ENCODE results near the gene PRCP.

DNA sequence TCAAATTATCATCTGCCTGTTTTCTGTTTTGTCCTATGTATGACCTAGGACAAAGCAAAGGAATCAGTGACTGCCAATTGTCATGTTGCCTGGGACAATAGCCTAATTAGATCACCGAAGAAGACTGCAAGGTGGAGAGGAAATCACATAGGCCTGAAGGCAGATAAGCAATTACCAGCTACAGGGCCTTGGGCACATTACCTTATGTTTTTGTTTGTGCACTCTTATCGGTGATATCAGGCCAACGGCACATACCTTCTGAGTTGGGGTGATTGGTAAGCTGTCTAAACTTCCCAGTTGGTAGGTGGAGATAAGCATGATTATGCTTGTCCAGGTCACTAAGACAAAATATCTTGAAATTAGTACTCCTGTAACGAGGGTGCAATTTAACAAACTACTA is 108.5 kb downstream of the PRCP start:
- TF ChIP-seq, protein P1, sequence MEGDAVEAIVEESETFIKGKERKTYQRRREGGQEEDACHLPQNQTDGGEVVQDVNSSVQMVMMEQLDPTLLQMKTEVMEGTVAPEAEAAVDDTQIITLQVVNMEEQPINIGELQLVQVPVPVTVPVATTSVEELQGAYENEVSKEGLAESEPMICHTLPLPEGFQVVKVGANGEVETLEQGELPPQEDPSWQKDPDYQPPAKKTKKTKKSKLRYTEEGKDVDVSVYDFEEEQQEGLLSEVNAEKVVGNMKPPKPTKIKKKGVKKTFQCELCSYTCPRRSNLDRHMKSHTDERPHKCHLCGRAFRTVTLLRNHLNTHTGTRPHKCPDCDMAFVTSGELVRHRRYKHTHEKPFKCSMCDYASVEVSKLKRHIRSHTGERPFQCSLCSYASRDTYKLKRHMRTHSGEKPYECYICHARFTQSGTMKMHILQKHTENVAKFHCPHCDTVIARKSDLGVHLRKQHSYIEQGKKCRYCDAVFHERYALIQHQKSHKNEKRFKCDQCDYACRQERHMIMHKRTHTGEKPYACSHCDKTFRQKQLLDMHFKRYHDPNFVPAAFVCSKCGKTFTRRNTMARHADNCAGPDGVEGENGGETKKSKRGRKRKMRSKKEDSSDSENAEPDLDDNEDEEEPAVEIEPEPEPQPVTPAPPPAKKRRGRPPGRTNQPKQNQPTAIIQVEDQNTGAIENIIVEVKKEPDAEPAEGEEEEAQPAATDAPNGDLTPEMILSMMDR (IDR thresholded peaks at IDR 0.05 in 4 of 5, conservative IDR thresholded peaks at IDR 0.05 in 1 of 5), result no peak
- TF ChIP-seq POLR2A (IDR thresholded peaks at IDR 0.05), result no peak
